Hematopoietic multipotent progenitor cell treated with erythropoietin and hydrocortisone succinate and interleukin-3 and kit ligand, for 4 days (in vitro differentiated cells): ENCODE results near the gene PLIN1.
"Not testable (repeated sequence)": the region's sequence is repeated elsewhere in the genome, so short reads cannot be mapped to it uniquely, and the experiment has no call there.

ENCODE experiments used
- DNase-seq: peaks from one replicate; pipeline ENCODE4 v3.0.0-alpha.2; 2015

PLIN1 gene, protein sequence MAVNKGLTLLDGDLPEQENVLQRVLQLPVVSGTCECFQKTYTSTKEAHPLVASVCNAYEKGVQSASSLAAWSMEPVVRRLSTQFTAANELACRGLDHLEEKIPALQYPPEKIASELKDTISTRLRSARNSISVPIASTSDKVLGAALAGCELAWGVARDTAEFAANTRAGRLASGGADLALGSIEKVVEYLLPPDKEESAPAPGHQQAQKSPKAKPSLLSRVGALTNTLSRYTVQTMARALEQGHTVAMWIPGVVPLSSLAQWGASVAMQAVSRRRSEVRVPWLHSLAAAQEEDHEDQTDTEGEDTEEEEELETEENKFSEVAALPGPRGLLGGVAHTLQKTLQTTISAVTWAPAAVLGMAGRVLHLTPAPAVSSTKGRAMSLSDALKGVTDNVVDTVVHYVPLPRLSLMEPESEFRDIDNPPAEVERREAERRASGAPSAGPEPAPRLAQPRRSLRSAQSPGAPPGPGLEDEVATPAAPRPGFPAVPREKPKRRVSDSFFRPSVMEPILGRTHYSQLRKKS

DNA sequence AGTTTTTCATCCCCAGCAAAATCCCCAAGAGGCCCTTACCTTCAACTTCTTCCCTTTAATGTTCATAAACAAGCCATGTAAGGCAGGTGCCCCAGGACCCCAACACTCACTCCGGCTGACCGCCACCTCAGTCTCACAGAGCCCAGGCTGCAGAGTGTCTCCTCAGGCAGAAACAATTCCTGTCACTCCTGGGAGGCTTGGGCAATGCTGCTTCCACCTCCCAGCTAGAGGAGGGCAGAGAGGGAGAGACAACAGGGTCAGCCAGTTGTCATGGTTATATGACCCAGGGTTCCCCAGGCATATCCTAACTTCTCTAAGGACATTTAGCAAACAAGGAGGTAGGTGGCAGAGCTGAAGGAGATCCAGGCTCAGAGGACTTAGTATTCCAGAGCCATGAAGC is at the start of gene PLIN1:
PLIN1 (minus strand) TSS at position 156 of the 400 bp plus-strand sequence. CDS start 1,878 bp downstream, outside the sequence.
- no peak for DNase-seq

DNA sequence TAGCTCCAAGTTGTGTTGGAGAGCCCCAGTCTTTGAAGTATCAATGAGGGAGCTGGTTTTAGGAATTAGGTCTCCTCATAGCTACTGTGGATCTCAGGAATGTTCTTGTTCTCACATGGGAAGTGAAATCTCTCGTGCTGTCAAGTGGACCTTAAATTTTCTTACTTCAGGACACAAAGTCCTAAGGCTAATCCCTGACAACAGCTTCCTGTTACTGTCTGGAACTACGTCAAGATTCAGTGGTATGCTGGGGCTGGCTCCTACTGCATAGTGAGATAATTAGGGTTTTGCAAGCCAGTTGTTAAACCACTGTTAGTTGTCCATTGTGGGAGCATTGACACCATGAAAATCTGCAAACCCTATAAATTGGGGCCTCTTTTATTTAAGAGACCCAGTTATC is 49.1 kb upstream of the PLIN1 start:
- DNase-seq, result peak; percentile 30

DNA sequence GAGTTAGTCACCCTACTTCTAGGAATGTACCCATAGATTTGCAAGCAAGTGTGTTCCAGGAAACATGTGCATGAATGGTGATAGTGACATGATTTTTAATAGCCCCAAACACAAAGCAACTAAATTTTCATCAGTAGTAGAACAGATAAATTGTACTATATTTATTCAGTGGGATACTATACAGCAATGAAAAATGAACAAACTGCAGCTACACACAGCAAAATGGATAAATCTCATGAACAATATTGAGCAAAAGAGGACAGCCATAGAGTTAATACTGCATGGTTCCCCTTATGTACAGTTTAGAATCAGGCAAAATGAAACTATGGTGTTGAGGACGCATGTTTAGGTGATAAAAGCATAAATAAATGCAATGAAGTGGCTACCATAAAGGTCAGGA is 45.9 kb upstream of the PLIN1 start:
- DNase-seq, result no peak

DNA sequence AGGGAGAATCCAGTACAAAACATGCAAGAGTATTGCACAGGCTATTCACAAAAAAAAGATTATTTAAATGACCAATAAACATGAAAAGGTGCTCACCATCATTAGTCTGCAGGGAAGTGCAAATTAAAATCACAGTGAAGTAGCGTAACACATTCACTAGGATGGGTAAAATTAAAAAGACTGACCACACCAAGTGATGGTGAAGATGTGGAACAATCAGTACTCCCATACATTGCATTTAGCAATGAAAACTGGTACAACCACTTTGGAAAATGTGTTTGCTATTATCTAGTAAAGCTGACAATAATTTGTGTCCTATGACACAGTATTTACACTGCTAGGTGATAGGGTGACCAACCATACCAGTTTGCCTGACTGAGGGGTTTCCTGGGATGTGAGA is 45.5 kb upstream of the PLIN1 start:
- no peak for DNase-seq

DNA sequence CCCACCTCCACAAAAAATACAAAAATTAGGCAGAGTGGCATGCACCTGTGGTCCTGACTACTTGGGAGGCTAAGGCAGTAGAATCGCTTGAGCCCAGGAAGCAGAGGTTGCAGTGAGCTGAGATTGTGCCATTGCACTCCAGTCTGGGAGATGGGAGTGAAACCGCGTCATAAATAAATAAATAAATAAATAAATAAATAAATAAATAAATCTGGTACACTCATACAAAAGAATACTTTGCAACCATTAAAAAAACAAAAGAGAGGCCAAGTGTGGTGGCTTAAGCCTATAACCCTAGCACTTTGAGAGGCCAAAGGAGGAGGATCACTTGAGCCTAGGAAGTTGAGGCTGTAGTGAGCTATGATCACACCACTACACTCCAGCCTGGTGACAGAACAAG is 43.9 kb upstream of the PLIN1 start:
- DNase-seq, result no peak

DNA sequence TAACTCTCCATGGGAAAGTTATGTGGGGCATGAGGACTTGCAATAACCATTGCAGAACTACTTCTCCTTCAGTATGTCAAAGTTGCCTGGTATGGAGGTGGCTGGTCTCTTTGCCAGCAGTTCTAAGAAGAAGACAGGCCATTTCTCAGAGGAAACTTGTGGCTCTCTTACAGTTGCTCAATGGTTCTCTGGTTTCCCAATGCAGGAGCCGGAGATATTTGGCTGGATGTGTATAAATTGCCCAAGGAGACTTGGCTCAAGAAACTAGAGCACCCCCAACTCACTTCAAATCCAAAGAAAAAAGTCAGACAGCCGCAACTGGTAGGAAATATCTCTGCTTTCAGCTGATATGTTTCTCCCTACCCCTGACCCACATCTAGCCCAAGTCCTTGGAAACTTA is 35.6 kb upstream of the PLIN1 start:
- peak; percentile 32 for DNase-seq

DNA sequence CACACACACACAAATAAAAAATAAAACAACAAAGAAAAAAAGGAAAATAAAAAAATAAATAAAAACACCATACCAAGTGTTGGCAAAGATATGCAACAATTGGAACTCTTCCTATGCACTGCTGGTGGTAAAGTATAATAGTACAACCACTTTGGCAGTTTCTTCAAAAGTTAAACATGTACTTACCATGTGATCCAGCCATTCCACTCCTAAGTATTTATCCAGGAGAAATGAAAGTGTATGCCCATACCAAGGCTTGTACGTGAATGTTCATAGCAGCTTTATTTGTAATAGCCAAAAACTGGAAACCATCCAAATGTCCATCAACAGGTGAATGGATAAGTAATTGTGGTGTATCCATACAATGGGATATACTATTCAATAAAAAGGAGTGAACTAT is 28.4 kb upstream of the PLIN1 start:
- DNase-seq, result no peak

DNA sequence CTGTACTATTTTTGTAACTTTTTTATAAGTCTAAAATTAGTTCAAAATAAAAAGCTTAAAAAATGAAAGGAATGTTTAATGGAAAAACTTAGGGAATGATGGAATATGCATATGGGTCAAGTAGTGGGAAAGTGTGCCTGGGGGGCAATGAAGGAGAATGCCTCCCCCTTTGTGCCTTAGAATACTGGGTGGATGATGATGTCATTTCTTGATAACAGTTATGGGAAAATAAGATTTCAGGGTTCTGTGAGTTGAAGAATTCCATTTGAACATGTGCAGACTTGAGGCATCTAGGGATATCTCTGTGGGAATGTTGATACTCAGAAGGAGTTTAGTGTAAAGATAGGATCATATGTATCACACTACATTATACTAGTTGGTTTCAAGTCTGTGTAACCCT is 25.2 kb upstream of the PLIN1 start:
- DNase-seq, result no peak

DNA sequence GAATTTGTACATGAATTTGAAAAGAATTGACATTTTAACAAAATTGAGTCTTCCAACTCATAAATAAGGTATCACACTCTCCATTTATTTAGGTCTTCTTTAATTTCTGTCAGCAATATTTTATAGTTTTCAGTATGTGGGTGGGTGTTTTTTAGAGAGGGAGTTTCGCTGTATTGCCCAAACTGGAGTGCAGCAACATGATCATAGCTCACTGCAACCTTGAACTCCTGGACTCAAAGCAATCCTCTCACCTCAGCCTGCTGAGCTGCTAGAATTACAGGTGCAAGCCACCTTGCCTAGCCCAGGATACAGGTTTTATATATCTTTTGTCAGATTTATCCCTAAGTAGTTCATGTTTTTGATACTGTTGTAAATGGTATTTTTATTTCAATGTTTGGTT is 16.0 kb upstream of the PLIN1 start:
- no peak for DNase-seq

DNA sequence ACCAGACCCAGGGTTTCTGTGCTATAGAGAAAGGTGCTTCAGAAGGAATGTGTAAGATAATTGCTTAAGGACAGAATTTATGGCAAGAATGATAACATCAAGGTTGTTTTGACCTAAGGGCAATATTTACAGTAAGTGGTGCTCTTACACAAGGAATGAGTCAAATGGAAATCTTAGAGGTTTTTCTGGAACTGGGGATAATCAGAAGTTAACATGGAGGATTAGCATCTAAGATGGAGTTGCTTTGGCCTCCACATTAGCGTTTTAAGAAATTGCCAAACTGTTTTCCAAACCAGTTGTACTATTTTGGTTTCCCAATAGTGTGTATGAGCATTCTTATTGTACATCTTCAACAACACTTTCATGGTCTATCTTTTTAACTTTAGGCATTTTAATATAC is 14.5 kb upstream of the PLIN1 start:
- no peak for DNase-seq

DNA sequence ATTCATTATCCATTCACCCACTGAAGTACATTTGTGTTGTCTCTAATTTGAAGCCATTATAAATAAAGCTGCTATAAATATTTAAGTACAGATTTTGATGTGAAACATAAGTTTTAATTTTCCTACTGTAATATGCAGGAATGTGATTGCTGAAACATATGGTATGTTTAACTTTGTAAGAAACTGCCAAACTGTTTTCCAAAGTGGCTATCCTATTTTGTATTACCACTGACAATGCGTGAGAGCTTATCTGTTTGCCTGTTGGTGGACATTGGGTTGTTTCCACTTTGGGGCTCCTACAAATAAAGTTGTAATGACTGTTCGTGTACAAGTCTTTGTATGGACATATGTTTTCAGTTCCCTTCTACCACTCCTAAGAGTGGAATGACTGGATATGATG is 13.9 kb upstream of the PLIN1 start:
- no peak for DNase-seq

DNA sequence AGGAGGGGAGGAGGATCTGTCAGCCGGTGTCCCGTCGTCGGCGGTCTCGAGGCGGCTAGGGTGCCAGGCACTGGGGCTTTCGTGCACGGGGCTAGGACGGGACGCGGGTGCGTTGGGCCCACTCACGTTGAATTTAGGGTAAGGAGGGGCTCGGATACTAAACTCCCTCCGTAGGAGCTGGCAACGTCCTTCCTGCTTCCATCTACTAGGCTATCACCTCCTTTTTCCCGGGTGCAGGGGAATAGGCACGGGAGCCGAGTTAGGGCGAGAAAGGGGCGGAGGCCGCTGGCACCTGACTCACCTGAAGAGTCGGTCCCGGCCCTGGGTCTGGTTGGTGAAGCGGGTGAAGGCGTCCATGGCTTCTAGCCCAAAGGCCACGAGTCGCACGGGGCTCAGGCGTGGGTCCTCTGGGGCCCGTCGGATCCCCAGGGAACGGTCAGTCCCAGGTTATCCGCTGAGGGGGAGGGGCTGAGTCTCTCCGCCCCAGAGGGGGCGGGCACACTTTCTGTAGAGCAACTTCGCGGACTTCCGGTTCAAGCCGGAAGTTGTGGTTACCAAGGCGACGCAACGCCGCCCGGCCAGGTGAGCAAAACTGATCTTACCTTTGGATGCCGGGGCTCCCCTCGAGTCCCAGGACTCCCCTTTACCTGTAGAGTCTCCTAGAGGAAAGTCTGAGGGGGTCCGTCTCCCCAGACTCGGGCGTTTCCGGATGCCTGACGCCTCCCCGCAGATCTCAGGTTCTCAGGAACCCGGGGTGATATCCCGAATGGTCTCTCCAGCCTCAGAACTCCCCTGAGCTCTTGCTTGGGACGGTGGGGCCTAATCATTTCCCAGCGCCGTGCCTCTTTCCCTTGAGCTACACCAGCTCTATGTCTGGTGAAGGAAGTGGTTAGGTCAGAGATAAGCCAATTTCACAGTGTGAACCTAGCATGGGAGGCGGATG is 11.4 kb upstream of the PLIN1 start, which contains the start of the genes PEX11A and WDR93:
PEX11A (minus strand) TSS at position 479 of the 943 bp plus-strand sequence; CDS start at position 357, 122 bp downstream.
WDR93 (plus strand) TSS at position 536 of the 943 bp plus-strand sequence. CDS start 10,936 bp downstream, outside the sequence.
- DNase-seq, result peak; percentile 87

DNA sequence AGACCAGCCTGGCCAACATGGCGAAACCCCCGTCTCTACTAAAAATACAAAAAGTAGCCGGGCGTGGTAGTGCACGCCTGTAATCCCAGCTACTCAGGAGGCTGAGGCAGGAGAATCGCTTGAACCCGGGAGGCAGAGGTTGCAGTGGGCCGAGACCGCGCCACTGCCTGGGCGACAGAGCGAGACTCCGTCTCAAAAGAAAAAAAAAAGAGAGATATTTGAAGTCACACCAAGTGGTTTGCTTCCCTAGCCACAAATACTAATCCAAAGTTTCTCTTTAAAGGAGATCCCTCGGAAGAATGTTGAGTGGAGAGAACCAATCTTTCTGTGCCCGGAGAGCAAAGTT is 10.7 kb upstream of the PLIN1 start:
- not testable (repeated sequence) for DNase-seq

DNA sequence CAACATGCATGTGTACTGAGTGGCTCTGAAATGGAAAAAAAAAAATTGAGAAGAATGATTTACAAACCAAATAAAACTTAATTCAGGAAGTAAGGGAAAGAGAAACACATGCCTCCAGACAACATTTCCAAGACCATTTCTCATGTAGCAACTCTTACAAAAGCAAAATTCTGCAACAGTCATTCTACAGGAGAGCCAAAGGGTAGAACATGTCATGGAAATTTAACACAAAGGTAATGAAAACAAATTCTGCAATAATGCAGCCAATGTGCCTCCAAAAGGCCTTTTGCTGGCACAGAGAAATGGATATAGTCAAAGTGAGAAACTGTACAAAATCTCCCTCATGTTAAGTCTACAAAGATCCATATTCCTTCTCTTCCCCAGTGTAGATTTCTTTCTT is 7.4 kb upstream of the PLIN1 start:
- DNase-seq, result no peak

DNA sequence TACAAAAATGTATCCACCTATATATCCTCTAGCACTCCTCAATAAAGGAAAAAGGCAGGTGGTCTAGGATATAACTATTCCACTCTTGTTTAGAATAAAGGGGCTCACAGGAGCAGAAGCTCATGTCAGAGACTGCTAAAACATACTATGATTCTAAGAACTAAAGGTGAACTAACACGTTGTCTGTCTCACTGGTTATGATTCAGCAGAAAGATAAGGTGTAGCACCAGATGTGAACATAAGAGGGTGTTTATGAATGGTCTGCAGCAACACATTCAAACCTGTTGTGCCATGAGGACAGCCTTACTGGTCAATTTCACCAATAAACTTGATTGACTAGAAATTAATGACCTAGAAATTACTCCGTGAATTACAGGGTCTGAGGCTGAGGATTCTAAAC is 6.8 kb upstream of the PLIN1 start:
- DNase-seq, result no peak

DNA sequence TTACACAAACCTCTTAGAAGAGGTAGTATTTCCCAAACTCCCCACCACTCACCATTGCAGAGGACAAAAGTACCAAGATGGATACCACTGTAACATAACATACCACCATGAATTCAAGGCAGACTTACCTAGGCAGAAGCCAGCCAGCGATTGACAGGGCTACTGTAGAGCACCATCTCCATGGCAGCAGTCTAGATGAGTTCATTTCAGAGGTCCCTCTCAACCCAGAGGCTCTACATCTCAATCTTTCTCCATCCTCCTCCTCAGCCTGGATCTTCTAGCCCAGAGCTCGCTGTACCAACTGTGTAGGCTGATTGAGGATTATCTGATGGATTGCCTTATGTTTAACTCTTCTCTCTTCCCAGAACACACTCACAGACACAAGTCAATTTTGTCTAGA is 2.0 kb upstream of the PLIN1 start:
- no peak for DNase-seq

DNA sequence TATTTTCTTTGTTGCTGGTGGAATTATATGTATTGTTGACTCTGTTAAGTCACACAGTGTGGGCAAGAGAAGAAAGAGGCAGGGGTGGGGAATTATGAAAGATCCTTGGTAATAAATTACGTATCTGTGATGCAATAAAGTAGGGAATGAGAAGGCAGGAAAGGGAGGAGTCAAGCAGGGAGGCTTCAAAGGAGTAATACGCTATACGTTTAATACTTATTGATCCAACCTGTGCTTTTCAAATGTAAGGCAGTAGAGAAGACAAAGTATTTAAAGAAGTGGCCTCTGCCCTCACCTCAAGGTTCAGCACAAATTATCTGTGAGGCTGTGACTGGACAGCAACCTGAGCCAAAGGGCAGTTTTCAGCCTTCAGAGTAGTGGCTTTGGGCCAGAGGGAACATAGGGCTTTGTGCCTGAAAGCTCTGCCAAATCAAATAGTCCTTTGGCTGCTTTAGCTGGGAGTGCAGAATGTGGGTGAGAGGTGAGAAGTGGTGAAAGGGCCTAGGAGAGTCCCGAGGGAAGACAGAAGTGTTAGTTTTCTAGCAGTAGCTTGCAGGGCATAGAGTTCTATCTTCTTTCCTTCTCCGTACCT is 1.2 kb upstream of the PLIN1 start:
- DNase-seq, result no peak

DNA sequence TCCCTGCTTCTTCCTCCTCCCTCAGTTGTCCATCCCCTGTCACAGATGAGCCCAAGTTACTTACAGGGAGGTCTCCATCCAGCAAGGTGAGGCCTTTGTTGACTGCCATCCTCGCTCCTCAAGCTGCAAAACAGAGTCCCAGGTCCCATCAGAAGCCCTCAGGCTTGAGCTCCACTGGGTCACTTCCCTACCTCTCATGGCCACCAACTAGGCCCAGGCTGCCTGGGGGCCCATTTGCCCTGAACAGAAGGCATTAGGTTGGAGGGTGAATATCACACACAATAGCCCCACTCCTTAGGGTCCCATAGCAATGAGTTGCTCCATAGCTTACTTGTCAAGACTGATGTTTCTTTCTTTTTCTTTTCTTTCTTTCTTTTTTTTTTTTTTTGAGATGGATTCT is 1.8 kb downstream of the PLIN1 start:
- no peak for DNase-seq

DNA sequence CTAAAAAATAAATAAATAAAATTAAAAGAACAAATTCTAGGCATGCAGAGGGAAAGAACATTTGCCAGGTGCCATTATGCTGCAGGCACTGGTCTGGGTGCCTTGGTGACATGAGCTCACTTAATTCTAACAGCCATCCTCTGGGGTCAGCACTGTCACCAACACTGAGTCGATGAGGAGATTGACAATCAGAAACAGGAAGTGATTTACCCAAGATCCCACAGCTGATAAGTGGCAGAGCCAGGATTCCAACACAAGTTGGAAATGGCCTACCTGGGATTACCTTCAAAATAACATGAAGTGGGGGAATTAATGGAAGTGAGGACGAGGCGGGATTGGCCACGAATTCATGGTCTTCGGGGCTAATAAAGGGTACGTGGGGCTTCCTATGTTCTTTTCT is 3.6 kb downstream of the PLIN1 start:
- no peak for DNase-seq

DNA sequence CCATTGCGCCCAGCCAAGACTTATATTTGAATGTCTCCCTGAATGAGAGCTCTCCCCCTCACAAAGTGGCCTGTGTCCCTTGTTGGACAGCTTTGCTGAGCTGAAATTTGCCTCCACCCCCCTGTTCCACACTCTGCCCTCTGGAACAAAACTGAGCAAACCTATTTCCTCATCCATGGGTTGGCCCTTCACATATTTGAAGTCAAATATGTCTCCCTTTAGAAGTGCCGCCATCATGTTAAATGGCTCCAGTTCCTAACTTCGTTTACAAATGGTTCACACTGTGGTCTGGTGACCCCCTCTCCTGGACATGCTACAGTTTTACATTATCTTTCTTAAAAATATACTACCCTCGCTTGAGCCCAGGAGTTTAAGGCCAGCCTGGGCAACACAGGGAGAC is 4.6 kb downstream of the PLIN1 start:
- DNase-seq, result peak; percentile 22

DNA sequence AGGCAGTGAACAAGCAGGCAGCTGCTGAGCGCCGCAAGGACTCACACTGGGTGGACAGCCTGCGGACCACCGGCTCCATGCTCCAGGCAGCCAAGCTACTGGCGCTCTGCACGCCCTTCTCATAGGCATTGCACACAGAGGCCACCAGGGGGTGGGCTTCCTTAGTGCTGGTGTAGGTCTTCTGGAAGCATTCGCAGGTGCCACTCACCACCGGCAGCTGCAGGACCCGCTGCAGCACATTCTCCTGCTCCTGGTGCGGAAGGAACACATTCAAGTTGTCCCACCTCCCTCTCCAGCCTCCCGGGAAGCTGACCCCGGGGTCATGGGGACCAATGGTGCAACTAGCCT is 6.0 kb downstream of the PLIN1 start:
- DNase-seq, result peak; percentile 76

DNA sequence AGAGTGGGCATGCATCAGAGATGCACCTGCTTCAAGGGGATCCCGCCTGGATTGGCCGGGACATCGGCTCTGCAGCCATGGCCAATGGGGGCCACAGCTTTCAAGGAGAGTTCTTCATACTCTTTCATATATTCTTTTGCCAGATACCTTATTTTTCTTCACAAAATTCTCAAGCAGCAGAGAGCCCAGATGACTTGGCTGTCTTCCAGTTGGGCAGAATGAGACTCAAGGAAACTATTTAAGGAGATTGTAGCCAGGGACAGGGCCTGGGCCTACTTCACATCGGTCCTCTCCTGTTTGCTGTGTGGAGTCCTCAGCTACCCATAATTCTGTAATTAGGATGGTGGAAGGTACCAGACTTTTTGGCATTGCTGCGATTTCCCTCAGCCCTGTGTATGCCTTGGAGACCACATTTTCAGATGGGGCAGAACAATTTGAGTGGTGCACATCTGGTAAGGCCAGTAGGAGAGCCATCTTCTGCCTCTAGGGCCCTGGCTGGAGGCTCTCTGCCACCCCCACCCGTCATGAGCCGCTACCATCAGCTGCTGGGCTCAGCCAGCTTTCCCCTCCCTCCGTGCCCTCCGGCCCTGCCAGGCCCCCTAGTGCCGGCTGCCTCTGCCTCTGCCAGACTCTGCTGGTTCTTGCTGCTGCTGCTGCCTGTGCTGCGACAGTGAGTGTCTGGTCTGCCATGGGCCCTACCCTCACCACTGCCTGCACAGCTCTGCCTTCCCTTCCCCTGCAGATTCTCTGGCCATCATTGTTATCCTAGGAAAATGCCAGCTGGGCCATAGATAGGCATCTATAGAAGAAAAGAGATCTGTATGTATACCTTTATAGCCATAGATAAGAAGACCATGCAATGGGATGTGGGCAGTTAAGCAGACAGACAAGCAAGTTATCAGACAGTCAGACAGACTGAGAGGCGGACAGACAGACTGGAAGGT is 6.7 kb downstream of the PLIN1 start:
- no peak for DNase-seq
